ENCODE results near the gene TNNT2.

DNA sequence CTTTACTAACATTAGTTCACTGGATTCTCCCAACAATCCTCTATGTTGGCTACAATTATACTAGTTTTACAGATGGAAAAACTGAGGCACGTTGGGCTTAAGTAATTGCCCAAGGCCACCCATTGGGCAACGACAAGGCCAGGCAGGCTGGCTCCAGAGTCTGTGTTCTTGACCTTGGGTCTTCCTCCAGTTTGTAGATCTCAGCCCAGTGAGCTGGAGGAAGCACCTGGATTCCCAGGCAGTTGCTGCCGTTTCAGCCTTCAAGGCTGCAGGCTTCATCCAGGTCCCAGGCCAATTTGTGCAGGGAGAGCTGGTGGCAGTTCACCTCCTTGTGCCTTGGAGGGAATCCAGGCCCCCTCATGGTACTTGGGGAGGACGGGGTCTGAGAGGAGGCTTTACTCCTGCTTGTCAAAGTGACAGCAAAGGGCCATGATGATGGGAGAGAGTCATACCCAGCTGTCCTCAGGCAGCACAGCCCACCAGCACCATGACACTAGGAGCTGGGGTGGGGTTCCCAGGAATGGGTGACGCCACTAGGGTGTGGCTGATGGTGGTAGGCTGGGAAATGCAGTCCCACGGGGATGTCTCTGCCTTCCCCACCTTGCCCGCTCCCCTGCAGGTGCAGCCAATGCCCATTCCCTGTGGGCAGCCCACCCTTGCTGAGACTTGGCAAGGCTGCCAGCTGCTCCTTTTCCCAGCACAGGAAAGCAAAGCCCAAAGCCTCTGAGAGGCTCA is 67.1 kb downstream of the TNNT2 start:
- no peak for TF ChIP-seq POLR2A (IDR thresholded peaks at IDR 0.05)
- TF ChIP-seq, protein P1, sequence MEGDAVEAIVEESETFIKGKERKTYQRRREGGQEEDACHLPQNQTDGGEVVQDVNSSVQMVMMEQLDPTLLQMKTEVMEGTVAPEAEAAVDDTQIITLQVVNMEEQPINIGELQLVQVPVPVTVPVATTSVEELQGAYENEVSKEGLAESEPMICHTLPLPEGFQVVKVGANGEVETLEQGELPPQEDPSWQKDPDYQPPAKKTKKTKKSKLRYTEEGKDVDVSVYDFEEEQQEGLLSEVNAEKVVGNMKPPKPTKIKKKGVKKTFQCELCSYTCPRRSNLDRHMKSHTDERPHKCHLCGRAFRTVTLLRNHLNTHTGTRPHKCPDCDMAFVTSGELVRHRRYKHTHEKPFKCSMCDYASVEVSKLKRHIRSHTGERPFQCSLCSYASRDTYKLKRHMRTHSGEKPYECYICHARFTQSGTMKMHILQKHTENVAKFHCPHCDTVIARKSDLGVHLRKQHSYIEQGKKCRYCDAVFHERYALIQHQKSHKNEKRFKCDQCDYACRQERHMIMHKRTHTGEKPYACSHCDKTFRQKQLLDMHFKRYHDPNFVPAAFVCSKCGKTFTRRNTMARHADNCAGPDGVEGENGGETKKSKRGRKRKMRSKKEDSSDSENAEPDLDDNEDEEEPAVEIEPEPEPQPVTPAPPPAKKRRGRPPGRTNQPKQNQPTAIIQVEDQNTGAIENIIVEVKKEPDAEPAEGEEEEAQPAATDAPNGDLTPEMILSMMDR (IDR thresholded peaks at IDR 0.05): no peak

Measured in esophagus squamous epithelium (tissue), 4 donors.